Lower leg skin (tissue), 3 donors: Measurements from ENCODE around the gene CGB8.

Experiments
- CTCF ChIP-seq, 3 donors: fragments of 450-650 bp; IDR thresholded peaks; one replicate each; pipeline ENCODE4 v1.5.1; 2016; ENCODE audit warnings: antibody characterized with exemption in 3 of 3, mild to moderate bottlenecking in 3 of 3, moderate library complexity in 2 of 3
- POLR2A ChIP-seq, 2 donors: fragments of 450-650 bp; IDR thresholded peaks; one replicate each; pipeline ENCODE4 v1.6.1; 2016 to 2017; ENCODE audit warnings: antibody characterized with exemption in 2 of 2, mild to moderate bottlenecking in 1 of 2, moderate library complexity in 1 of 2

- TF ChIP-seq POLR2A (IDR thresholded peaks at IDR 0.05) = no peak
- no peak for TF ChIP-seq CTCF (IDR thresholded peaks at IDR 0.05)
These were observed 34.0 kb downstream of the CGB8 start for GRCh38 chr19:49014870-49015255.
